Placental epithelial cell (primary cell): ENCODE measurements around the gene REPIN1. TPM values are rescaled to one million over a fixed set of nuclear protein-coding genes. Genes with fewer than 3 reads are reported as not detected.

ENCODE experiments used
- total RNA-seq: library from RNA; depleted of rRNA; stranded (reverse); fragments of >200 nt; gene quantifications from 2 replicates; pipeline ENCODE4 v1.2.3, GENCODE V29; 2012

The REPIN1 gene
- total RNA-seq = 19.2 and 30.3 TPM in 2 replicates

GRCh38 chr7:150368096-150368883 is at the start of gene REPIN1:
Gene REPIN1 (plus strand): TSS chr7:150368822. CDS start chr7:150369712, 890 bp downstream.

GRCh38 chr7:150322833-150323681 is 45.6 kb upstream of the REPIN1 start, which contains the start of the genes ACTR3C and LRRC61:
Gene ACTR3C (minus strand): TSS chr7:150323545. CDS start chr7:150295296, 28,249 bp downstream.
Gene LRRC61 (plus strand): TSS chr7:150323355. CDS start chr7:150336862, 13,507 bp downstream.

GRCh38 chr7:150341263-150342120 is 27.1 kb upstream of the REPIN1 start, which contains the start of gene RARRES2:
Gene RARRES2 (minus strand): TSS chr7:150341629. CDS start chr7:150340609, 1,020 bp downstream.

GRCh38 chr7:150378853-150379440 is 10.3 kb downstream of the REPIN1 start, which contains the start of gene ZNF775:
Gene ZNF775 (plus strand): TSS chr7:150379330. CDS start chr7:150388471, 9,141 bp downstream.

Other genes starting within 250 kb of the REPIN1 start
- 7.9 and 12.0 TPM in 2 replicates for gene LRRC61, start 45.5 kb upstream of the REPIN1 start, total RNA-seq
- 13.7 and 16.8 TPM in 2 replicates for gene ACTR3C, start 45.3 kb upstream of the REPIN1 start, total RNA-seq
- 0.79 TPM in 1 of 2 replicates, not detected in the other for gene RARRES2, start 27.2 kb upstream of the REPIN1 start, total RNA-seq
- 4.4 and 5.9 TPM in 2 replicates for gene ZNF775, start 10.5 kb downstream of the REPIN1 start, total RNA-seq
- gene GIMAP8, start 81.8 kb downstream of the REPIN1 start, total RNA-seq = not detected in 2 replicates
- not detected in 2 replicates for gene GIMAP7, start 146.1 kb downstream of the REPIN1 start, total RNA-seq
- gene GIMAP4, start 198.6 kb downstream of the REPIN1 start, total RNA-seq = not detected in 2 replicates